Measurements from ENCODE around the gene EMX2.

EMX2 gene

GRCh38 chr10:117544711-117545140 is 2.2 kb downstream of the EMX2 start:
- DNase-seq (ENCODE audit: low read depth in 2 of 2) = no peak

GRCh38 chr10:117545141-117546019 is 2.8 kb downstream of the EMX2 start:
- no peak for DNase-seq (ENCODE audit: low read depth in 2 of 2)

DNA sequence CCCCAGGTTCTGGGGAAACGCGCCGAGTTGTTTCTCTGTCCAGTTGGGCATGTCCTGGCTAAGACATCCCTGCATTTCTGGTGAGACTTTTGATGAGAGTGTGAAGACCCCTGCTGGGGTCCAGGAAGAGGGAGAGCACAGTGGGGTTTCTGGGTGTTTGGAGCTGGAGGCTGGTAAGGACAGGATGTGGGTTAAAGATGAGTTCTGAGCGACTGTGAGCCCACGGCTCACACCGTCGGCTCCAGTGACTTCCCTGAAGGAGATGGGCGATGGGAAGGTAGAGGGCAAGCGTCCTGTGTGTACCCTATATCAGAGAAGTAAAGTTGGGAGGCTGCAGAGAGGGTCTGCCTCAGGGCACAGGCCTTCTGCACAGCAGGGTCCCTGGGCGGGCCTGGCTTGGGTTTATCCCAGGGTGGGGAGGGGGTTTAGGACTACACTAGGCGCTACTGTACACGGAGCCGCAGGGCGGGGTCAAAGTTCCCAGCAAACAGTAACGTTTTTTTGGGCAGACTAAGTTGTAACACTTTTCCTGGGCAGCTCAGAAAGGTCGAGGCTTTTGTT is 3.6 kb downstream of the EMX2 start:
- no peak for DNase-seq (ENCODE audit: low read depth in 2 of 2)

- no peak for DNase-seq (ENCODE audit: low read depth in 2 of 2)
These were observed 4.1 kb downstream of the EMX2 start for GRCh38 chr10:117546581-117547015.

DNA sequence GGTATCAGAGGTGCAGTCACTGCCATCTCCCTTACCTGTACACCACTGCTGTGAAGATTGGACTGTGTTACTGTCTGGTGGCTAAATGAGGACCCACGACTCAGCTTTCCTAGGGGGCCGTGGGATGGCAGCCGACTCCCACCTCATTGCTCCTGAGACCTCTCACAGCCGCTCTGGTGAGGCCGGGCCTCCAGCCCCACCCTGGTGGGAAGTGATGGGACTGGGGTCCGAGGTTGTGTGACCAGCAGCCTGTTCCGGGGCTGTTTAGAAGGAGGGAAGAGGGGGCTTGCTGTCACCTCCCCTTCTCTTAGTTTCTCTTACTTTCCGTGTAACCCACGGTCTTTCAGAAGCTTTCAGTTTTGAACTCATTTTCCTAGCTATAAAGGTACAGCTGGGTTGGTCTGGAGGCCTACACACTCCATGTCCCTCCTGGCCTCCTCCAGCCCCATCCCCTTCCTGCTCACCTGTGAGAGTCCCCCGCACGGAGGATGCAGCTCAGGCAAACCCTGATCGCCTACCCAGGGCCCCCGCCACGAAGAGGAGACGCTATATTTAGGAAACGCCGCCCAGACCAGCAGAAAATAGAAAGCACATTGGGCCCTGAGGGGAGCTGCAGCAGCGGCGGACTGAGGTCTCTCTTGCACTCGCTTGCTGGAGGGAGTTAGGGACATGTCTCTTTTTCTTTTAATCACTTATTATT is 4.6 kb downstream of the EMX2 start:
- no peak for DNase-seq (ENCODE audit: low read depth in 2 of 2)

DNA sequence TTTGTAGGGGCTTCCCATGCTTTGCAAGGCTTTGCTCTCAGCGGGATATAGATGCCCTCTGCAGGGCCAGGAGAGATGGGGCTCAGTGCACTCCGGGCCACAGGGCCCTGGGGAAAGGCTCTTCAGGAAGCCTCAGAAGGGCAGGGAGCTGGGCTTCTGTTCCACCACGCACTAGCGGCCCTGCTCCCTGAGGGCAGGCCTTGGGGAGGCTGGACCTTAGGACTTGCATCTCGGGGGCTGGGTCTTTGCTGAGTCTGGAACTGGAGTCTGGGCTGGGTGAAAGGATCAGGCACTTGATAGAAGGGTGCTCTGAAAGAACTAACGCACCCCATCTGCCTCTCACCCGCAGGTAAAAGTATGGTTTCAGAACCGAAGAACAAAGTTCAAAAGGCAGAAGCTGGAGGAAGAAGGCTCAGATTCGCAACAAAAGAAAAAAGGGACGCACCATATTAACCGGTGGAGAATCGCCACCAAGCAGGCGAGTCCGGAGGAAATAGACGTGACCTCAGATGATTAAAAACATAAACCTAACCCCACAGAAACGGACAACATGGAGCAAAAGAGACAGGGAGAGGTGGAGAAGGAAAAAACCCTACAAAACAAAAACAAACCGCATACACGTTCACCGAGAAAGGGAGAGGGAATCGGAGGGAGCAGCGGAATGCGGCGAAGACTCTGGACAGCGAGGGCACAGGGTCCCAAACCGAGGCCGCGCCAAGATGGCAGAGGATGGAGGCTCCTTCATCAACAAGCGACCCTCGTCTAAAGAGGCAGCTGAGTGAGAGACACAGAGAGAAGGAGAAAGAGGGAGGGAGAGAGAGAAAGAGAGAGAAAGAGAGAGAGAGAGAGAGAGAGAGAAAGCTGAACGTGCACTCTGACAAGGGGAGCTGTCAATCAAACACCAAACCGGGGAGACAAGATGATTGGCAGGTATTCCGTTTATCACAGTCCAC is 5.4 kb downstream of the EMX2 start:
- DNase-seq (ENCODE audit: low read depth in 2 of 2) = no peak

DNA sequence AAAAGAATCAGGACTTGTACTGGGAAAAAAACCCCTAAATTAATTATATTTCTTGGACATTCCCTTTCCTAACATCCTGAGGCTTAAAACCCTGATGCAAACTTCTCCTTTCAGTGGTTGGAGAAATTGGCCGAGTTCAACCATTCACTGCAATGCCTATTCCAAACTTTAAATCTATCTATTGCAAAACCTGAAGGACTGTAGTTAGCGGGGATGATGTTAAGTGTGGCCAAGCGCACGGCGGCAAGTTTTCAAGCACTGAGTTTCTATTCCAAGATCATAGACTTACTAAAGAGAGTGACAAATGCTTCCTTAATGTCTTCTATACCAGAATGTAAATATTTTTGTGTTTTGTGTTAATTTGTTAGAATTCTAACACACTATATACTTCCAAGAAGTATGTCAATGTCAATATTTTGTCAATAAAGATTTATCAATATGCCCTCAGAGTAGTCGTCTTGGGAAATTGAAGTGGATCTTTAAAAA is 6.6 kb downstream of the EMX2 start:
- no peak for DNase-seq (ENCODE audit: low read depth in 2 of 2)

DNA sequence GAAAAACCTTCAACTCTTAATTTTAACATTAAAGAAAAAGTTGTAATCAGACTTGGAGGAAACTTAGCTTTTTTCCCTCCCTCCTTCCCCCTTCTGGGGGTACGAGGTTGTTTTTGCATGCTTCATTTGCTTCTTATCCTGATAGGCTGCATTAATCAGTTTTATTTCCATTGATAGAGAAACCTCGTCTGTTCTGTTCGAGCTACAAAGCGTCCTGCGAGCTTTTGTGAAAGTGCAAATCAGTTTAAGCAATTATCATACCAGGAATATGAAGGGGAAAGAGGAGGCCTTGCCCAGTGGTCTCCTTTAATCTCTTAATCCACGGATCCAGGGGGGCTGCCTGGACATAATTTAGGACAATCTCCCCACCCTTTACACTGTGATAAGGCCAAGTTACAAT is 7.5 kb downstream of the EMX2 start:
- DNase-seq (ENCODE audit: low read depth in 2 of 2) = no peak

DNA sequence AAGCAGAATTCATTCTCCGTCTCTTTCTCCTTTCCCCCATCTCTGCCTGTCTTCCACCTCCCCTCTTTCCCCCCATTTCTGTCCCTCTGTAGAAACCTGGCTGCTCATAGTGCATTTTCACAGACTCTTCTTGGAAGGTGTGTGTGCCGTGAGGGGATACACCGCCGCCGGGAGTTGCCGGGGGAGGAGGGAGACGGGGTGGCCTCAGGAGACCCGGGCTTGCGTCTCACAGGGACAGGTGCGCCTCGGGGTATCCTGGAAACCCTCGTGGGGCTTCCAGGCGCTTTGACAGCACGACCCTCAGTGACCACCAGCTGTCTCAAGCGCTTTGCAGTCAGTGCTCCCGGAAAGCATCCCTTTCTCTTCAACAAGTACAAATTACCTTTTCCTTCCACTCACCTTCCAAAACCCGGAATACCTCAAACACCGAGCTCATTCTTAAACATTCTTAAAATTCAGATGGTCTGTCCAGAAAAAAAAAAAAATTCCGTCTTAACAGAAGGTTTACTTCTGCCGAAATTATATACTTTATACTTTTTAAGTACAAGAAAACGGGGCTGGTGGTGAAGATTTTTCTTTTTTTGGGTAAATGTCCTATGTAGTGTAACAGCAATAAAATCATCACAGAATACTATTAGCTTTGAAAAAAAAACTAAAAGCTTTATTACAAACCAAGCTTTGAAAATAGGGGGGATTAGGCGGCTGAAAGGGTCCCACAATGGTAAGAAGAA is 8.2 kb downstream of the EMX2 start:
- DNase-seq (ENCODE audit: low read depth in 2 of 2) = no peak

DNA sequence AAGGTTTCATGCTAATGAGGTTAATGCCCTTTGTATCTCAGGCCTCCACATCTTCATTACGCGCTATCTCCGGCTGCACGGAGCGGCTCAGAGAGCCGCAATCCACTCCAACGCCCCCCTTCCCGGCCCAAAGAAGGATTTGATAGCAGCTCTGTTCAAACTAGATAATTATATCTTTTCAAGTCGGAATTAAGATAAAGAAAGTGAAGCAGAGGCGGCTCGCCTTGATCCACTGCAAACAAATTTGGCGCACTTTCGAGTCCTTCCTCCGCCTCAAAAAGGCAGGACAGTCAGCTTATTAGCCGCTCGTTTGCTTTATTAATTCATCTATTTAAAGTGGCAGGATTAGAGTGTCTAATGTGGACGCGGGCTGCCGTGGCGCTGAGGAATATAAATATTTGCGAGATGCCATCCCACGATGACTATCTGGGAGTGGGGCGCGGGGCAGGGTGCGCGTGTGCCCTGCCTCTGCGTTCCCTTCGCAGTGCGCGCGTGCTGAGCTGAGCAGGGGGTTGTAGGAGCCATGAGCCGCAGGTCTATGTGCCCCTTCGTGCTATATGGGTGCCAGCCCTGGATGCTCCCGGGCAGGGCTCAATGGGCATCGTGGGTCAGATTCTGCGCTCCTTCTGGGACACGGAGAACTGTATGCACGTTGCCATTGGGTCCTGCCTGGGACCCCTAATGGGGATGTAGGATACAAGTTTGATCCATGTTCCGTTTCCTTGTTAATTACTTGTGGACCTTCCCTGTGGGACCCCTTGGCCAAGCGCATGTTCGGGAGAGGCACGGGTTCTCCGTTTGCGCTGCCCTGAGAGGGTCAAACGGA is 9.0 kb downstream of the EMX2 start:
- DNase-seq (ENCODE audit: low read depth in 2 of 2) = no peak

GRCh38 chr10:117552156-117552631 is 9.6 kb downstream of the EMX2 start:
- DNase-seq (ENCODE audit: low read depth in 2 of 2) = no peak

DNA sequence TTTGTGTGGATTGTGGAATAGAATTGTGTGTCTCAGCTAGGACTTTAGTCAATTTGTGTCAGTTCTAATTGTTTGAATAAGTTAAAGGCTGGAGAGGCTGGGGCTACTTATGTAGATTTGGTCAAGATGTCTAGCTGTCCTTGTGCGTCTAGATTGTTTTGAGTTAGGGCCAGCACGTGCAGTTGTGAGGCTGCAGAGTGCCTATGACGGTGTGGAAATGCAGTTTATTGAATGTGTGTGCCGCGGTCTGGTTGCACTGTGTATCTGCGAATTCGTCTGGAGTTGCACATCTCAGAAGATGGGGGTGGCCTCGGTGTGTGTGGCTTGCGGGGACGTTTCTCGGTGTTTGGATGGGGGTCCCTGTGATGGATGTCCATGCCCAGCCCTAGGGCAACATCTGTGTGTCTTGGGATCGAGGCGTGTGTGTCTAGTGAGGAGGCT is 10.2 kb downstream of the EMX2 start:
- no peak for DNase-seq (ENCODE audit: low read depth in 2 of 2)

DNA sequence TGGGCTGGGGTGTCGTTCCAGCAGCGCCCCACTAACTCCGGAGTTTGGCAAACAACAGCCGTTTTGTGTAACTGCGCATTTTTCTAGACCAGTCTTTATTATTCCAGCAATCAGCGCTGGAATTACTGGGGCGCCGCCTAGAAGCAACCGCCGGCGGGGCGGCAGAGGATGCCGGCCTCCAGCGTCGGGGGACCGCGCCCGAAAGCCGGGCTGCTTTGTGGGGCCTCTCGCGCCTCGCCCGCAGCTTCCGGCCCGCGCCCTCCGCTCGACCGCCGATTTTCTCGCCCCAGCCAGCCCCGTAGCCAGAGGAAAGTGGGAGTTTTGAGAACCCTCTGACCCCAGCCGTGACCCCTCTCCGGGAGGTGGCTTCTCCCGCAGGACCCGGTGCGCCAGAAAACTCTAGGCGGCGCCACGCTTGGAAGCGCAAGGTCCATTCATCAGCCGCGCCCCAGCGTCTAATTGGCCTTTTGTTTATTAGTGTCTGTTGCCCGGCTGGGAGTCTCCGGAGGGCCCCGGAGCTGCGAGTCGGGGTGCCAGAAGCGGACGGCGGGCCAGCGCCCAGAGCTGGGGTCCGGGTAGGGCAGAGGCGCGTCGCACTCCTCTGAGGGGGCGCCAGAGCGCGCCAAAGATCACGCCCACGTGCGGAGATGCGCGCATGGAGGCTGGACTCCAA is 10.7 kb downstream of the EMX2 start:
- no peak for DNase-seq (ENCODE audit: low read depth in 2 of 2)

DNA sequence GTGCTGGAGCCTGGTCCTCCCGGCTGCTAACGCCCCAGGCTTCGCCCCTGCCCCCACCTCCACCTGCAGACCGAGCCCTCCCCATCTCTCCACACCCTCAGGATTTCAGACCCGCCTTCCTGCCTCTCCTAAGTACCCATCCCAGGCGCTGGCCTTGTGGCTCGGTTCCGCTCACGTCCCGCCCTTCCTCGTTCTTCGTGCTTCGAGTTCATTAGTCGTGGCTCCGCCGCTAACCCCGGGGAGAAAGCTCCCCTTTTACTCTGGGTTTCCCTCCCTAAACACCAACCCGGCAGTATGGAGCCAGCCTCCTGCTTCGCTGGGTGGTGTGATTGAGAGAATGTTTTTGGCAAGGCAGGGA is 11.2 kb downstream of the EMX2 start:
- no peak for DNase-seq (ENCODE audit: low read depth in 2 of 2)

DNA sequence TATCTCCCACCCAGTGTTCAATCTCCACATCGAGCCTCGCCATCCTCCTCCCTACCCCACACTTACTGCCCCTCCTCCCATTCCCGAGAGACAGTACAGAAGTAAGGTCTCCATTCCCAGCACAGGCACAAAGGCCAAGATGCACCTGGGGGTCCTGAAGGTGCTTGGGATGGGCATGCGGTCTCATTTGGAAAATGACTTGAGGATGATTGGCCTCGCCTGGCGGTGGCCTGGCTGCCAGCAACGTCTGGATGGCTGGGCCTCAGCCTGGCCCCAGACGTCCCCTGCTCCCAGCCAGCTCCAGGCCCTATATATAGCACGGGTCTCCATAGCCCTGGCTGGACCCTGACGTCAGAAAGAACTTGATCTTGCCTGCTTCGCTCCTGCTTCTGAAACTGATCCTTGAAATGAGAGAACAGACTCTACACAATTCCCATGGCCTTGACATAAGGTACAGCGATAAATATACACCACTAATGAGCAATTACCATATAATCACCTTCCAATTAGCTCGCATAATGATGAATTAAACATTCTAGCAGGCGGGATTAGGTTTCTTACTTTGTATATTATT is 11.8 kb downstream of the EMX2 start:
- no peak for DNase-seq (ENCODE audit: low read depth in 2 of 2)

DNA sequence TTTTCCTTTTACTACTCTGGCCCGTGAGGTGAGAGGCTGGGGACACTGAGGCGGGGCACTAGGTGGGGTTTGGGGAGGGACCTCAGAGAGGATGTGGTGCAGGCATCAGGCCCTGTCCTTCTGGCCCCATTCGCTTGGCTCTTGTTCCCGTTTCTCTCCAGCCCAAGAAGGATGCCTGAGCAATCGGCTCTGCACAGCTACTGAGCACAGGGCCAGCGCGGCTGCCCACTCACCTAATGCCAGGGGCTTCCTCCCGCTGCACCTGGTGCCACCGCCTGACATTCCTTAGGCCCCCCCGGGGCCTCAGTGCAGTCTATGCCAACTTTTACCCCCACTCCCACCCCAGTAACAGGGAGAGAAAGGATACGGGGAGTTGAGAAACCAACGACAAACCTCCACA is 12.5 kb downstream of the EMX2 start:
- DNase-seq (ENCODE audit: low read depth in 2 of 2) = no peak

GRCh38 chr10:117555863-117556262 is 13.3 kb downstream of the EMX2 start:
- no peak for DNase-seq (ENCODE audit: low read depth in 2 of 2)

DNA sequence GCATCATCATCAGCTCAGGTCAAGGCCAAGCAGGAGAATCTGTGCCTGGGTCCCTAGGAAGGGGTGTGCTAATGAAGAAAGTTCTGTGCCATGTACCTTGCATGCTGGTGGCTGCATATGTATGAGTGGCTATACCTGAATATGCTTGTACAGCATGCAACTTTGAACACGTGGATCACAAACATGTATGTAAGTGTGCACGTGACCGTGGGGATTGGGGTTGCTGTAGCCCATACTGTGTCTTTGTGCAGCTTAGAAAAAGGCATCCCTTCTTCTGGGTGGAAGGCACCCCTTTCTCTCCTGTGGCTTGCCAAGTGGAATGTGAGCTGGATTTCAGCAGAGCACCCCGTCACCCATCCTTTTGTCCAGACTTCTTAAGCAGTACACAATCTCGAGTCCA is 13.8 kb downstream of the EMX2 start:
- DNase-seq (ENCODE audit: low read depth in 2 of 2) = no peak

DNA sequence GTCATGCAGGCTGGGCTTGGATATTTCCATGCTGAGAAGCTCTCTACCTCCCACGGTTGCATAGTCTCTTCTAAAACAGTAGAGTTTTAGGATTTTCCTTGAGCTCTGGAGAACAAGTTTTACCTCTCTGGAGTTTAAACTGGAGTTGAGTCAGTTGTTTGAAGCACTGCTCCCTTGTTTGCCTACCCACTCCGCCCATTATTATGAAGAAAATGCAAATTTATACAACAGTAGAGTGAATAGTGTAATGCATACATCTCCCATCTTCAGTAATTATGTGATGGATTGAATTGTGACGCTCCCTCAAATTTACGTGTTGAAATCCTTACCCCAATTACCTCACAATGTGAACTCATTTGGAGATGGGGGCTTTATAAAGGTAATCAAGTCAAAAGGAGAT is 17.2 kb downstream of the EMX2 start:
- no peak for DNase-seq (ENCODE audit: low read depth in 2 of 2)
